Activated CD4-positive, alpha-beta T cell treated with anti-CD3 and anti-CD28 coated beads, Interleukin-2, amount 10 ng/mL, durations not matched to agents 7 days and 5 days (primary cell): ENCODE results near the gene C10orf105. TPM values are rescaled to one million over a fixed set of nuclear protein-coding genes. Genes with fewer than 3 reads are reported as not detected.

ENCODE experiments used
- CTCF ChIA-PET: fragments of 350-600 bp; sonication (Branson Sonifier 250); formaldehyde crosslinking; loops from one replicate; lab custom pipeline; 2021; ENCODE audit warnings: antibody characterized with exemption; lab: Charles Lee
- POLR2A ChIA-PET: fragments of 350-600 bp; sonication (Branson Sonifier 250); formaldehyde crosslinking; loops from one replicate; lab custom pipeline; 2021; ENCODE audit warnings: antibody characterized with exemption; lab: Charles Lee
- DNase-seq: peaks from one replicate; pipeline ENCODE4 v3.0.0-alpha.2; 2020
- H3K27ac Mint-ChIP-seq: one replicate; pipeline ENCODE4 v1.8.0; 2021; ENCODE audit warnings: mild to moderate bottlenecking, moderate library complexity, mixed read lengths
- H3K27me3 Mint-ChIP-seq: one replicate; pipeline ENCODE4 v1.8.0; 2021; ENCODE audit warnings: mixed read lengths
- H3K36me3 Mint-ChIP-seq: one replicate; pipeline ENCODE4 v1.8.0; 2021; ENCODE audit warnings: low read depth, mixed read lengths
- H3K4me1 Mint-ChIP-seq: one replicate; pipeline ENCODE4 v1.8.0; 2021; ENCODE audit warnings: mixed read lengths
- H3K4me3 Mint-ChIP-seq: one replicate; pipeline ENCODE4 v1.8.0; 2021; ENCODE audit warnings: mild to moderate bottlenecking, moderate library complexity, mixed read lengths
- H3K9me3 Mint-ChIP-seq: one replicate; pipeline ENCODE4 v1.8.0; 2021; ENCODE audit warnings: mixed read lengths
- total RNA-seq, 2 experiments: library from RNA; stranded (reverse); gene quantifications; one replicate each; pipeline ENCODE4 v1.2.3, GENCODE V29; 2021

C10orf105 gene
- total RNA-seq, 2 experiments from 2014 or later: 0.52 to 0.71 TPM

DNA sequence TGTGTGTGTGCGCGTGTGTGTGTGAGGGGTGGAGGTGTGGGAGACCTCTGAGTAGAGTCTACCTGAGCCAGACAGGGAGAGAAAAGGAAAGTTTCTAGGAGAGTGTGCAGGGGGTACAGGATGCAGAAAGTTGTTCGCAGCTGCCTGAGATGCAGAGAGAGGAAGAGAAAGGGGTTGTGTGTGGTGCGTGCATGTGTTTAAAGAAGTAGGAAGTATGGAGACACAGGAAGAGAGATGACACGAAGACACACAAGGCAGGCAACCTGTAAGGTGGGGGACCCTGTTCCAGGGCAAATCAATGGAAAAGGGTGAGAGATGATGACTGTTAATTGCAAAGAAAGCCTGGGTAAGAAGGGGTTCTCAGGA lies 52.2 kb downstream of the C10orf105 start:
- no peaks in the 10 kb centered on the region for H3K9me3 Mint-ChIP-seq
- H3K36me3 Mint-ChIP-seq: no peaks in the 10 kb centered on the region
- peak overlapping the region; percentile 73 for H3K27ac Mint-ChIP-seq
- POLR2A ChIA-PET: no interaction called here
- CTCF ChIA-PET: interaction anchor here (0.6 to 2.3 kb wide), 2 partner anchors 29 to 144 kb away, joined by 3 to 6 read pairs; no protein-coding TSS in a partner anchor
- DNase-seq: peak; percentile 9
- no peak overlapping the region for H3K4me3 Mint-ChIP-seq
- H3K4me1 Mint-ChIP-seq: peaks cover 13% of the 10 kb centered on the region
- H3K27me3 Mint-ChIP-seq: peaks cover 3% of the 10 kb centered on the region

DNA sequence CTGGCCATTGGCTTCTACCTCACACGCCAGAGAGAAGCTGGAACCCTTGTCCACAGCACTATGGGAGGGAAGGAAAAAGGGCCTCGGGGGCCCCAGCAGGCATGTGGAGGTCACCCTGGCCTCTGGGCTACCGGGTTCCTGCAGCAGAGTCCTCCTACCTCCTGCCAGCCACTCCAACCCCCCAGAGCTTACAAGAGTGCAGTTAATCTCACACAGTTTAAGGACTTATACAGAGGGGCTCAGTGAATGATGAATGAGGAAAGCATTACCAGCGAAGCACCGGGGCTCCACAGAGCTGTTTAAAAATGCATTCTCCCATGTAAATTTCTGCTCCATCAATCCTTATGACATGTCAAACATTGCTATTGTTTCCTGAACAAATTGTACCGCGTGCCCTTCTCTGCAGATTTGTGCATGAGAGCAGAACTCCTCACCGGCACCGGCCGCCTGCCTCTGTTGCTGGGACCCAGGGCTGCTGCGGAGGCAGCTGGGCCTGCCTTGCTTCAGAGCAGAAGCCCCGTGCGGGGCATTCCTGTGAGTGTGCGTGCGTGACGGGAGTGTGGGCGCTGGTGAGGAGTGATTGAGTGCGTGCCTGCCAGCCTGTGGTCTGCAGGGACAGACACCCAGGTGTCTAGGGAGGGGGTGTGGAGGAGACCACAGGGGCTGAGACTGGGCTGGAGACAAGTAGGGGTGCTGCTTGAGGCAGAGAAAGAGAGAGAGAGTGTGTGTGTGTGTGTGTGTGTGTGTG lies 52.8 kb downstream of the C10orf105 start:
- no peak overlapping the region for H3K27ac Mint-ChIP-seq
- no peak for DNase-seq

DNA sequence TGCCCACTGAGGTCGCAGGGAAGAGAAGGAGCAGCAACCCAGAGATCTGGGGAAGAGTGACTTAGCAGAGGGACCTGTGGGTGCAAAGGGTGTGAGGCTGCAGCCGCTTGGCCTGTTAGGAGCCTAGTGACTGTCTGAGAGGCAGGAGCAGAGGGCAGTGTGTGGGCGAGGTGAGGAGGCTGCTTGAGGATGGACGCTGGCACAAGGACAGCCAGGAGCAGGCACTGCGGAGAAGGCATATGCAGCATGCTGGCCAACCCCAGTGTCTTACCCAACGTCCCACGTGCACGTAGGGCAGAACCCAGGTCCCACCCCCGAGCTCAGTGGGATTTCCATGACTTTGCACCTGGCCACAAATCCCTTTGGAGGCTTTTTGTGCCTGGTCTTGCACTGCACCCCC lies 54.1 kb downstream of the C10orf105 start:
- DNase-seq: no peak
- H3K27me3 Mint-ChIP-seq: peaks cover 3% of the 10 kb centered on the region
- peaks cover 13% of the 10 kb centered on the region for H3K4me1 Mint-ChIP-seq
- ChIA-PET CTCF (interaction anchor here (0.7 to 1.0 kb wide), 2 partner anchors 87 to 226 kb away, joined by 3 read pairs; no protein-coding TSS in a partner anchor), POLR2A (no interaction called here)
- H3K9me3 Mint-ChIP-seq: no peaks in the 10 kb centered on the region
- no peak overlapping the region for H3K4me3 Mint-ChIP-seq
- no peak overlapping the region for H3K27ac Mint-ChIP-seq
- H3K36me3 Mint-ChIP-seq: no peaks in the 10 kb centered on the region

More for the DNA sequence above, 52.8 kb downstream of the C10orf105 start:
- Mint-ChIP-seq H3K4me1 (peaks cover 13% of the 10 kb centered on the region), H3K9me3 (no peaks in the 10 kb centered on the region), H3K27me3 (peaks cover 3% of the 10 kb centered on the region), H3K4me3 (no peak overlapping the region), H3K36me3 (no peaks in the 10 kb centered on the region)
- ChIA-PET CTCF (interaction anchor here (0.6 to 2.3 kb wide), 3 partner anchors 9 to 144 kb away, joined by 3 to 6 read pairs (median 4); no protein-coding TSS in a partner anchor), POLR2A (no interaction called here)

DNA sequence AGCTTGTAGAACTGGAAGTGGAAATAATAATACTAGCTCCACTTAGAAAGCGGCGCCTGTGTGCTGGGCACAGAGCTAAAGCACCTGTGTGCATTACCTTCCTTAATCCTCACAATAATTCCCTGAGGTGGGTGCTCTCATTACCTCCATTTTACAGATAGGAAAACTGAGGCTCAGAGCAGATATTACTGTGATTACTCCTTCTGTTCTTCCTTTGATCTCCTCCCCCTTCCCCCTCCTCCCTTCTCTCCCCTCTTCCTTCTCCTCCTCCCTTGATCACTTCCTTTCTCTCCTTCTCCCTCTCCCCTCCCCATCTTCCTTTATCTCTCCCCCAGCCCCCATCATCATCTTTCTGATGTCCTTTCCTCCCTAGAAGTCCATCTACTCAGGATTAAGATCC lies 55.0 kb downstream of the C10orf105 start:
- CTCF ChIA-PET: interaction anchor here (0.7 to 1.0 kb wide), 2 partner anchors 87 to 227 kb away, joined by 3 read pairs; no protein-coding TSS in a partner anchor
- Mint-ChIP-seq H3K4me1 (peaks cover 13% of the 10 kb centered on the region), H3K27ac (peak overlapping the region; percentile 33), H3K27me3 (peaks cover 3% of the 10 kb centered on the region), H3K4me3 (no peak overlapping the region), H3K36me3 (no peaks in the 10 kb centered on the region), H3K9me3 (no peaks in the 10 kb centered on the region)
- POLR2A ChIA-PET: no interaction called here
- DNase-seq: no peak

DNA sequence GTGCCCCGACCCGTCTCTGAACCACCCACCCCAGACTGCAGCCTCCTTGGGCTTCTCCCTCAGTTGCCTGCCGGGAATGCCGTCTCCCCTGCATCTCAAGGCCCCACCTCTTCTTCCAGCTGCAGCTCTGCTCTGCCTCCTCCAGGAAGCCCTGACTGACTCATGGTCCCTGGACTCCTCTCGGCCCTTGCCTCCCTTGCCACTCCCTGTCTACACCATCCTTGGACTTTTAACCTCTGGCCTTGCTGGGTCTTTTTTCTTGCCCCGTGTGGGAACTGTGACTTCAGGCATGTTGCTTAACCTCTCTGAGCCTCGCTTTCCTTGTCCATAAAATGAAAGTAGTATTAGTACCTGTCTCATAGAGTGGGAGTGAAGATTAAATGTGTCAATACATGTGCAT lies 56.3 kb downstream of the C10orf105 start:
- H3K36me3 Mint-ChIP-seq: no peaks in the 10 kb centered on the region
- H3K4me1 Mint-ChIP-seq: peaks cover 13% of the 10 kb centered on the region
- H3K4me3 Mint-ChIP-seq: no peak overlapping the region
- peaks cover 3% of the 10 kb centered on the region for H3K27me3 Mint-ChIP-seq
- POLR2A ChIA-PET: no interaction called here
- H3K9me3 Mint-ChIP-seq: no peaks in the 10 kb centered on the region
- CTCF ChIA-PET: no interaction called here
- DNase-seq: no peak
- H3K27ac Mint-ChIP-seq: no peak overlapping the region

DNA sequence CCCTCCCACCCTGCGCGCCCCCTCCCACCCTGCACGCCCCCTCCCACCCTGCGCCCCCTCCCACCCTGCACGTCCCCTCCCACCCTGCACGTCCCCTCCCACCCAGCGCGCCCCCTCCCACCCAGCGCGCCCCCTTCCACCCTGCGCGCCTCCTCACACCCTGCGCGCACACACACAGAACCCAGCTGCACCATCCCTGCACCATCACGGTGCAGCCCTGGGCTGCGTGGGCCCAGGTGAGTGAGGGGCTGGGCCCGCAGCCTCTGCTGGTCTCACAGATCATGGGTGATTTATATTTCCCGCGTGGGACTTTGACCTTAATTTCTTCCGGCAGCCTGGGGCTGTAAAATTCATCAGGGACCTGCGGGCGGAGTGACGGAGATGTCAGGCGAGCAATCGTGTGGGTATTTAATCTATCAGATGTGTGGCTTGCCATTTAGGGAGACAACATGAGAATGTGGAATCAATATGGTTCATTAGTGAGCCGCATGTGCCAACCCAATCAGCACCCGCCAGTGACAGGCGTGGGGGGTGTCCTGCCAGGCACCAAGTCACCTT lies 57.7 kb downstream of the C10orf105 start:
- DNase-seq: no peak
- peaks cover 3% of the 10 kb centered on the region for H3K27me3 Mint-ChIP-seq
- no peak overlapping the region for H3K4me3 Mint-ChIP-seq
- H3K36me3 Mint-ChIP-seq: no peaks in the 10 kb centered on the region
- H3K4me1 Mint-ChIP-seq: peaks cover 4% of the 10 kb centered on the region
- no peak overlapping the region for H3K27ac Mint-ChIP-seq
- H3K9me3 Mint-ChIP-seq: no peaks in the 10 kb centered on the region
- POLR2A ChIA-PET: no interaction called here
- CTCF ChIA-PET: no interaction called here

Other genes starting within 250 kb of the C10orf105 start
- 100 to 1,000 TPM; 120 to 148 TPM for gene VSIR, start 53.7 kb upstream of the C10orf105 start, total RNA-seq
- gene PSAP, start 131.5 kb upstream of the C10orf105 start, total RNA-seq: 100 to 1,000 TPM; 144 to 153 TPM
- under 1 TPM; 0.02 TPM for gene CHST3, start 244.6 kb upstream of the C10orf105 start, total RNA-seq